Ishikawa (cell line): ENCODE measurements around the gene DNAH9.

Source experiments
- CEBPB ChIP-seq: IDR thresholded peaks from 2 replicates; pipeline ENCODE4 v1.6.1; 2012
- TAF1 ChIP-seq: IDR thresholded peaks from 2 replicates; pipeline ENCODE4 v1.6.1; 2012; ENCODE audit warnings: low read depth, mild to moderate bottlenecking
- ZBTB7A ChIP-seq: IDR thresholded peaks from 2 replicates; pipeline ENCODE4 v1.6.1; 2012; ENCODE audit warnings: low read depth

DNA sequence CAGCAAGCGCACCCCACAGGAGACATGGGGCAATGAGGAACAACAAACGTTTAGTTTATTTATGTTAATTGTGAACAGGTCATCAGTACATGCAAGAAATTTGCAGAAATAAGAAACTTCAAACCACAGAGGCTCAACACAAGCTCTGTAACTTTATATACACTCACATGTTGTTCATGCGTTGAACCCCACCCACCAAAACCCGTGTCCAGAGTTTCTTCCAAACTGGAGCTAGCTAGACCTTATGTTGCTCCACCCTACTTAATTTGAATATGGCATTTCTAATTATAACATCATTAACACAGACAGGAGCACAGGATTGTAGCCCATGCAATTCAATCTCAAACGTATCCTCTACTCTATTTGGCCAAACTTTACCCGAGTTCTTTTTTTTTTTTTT lies 206.9 kb downstream of the DNAH9 start:
- no peak for TF ChIP-seq ZBTB7A
- no peak for TF ChIP-seq CEBPB
- no peak for TF ChIP-seq TAF1
